GM19395 (cell line): ENCODE results near the gene AKIRIN1.
"Not testable (repeated sequence)": the region's sequence is repeated elsewhere in the genome, so short reads cannot be mapped to it uniquely, and the experiment has no call there.

ENCODE experiments used
- ATAC-seq: cut with Tn5 transposase; IDR thresholded peaks from one replicate; pipeline ENCODE4 v1.9.1; 2021; ENCODE audit warnings: mild to moderate bottlenecking, moderate library complexity; ENCODE audit not compliant: unreplicated experiment

Gene AKIRIN1

GRCh38 chr1:39036678-39037077 lies 45.6 kb downstream of the AKIRIN1 start:
- no peak for ATAC-seq

DNA sequence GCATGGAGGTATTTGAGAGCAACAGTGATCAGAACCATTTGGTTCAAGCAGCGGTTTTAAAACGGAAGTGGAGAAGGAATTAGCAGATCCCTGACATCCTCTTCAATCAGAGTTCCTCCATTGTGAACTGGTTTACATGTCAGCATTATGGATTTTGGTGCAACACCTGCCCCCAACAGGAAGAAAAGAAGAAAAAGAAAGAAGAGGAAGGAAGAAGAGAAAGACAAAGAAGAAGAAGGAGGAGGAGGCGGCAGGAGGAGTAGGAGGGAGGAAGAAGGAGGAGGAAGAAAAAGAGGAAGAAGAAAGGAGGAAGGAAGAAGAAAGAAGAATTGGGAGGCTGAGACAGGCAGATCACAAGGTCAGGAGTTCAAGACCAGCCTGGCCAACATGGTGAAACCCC lies 52.4 kb downstream of the AKIRIN1 start:
- ATAC-seq: no peak

DNA sequence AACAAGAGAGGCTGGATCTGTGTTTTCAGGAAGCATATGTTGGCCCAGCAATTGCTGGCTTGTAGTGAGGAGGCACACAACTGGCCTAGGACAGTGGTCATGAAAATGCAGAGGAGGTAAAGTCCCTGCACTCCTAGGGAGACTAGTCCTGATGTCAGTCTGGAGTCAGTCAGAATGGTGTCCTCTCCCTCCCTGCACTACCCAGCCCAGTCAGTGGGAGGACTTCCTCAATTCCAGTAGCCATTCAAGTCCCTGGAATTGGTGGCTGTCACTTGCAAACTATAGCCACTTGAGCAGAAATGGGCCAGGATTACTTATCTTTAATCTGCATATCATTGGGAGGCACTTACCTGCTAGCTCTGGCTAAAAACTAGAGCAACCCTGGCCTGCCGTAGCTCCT lies 53.7 kb downstream of the AKIRIN1 start:
- ATAC-seq: no peak

DNA sequence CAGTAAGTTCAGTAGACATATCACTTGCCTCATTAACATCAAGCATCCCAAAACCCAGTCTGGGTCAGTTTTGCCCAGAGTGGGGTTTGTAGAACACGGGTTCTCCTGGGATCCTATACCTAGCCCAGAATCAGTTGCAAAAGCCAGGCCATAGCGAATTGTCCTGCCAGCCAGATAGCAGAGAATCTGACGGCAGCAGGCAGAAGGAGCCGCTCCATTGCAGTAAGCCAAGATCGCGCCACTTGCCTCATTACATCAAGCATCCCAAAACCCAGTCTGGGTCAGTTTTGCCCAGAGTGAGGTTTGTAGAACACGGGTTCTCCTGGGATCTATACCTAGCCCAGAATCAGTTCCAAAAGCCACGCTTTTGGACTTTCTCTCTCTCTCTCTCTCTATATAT lies 54.2 kb downstream of the AKIRIN1 start:
- no peak for ATAC-seq

DNA sequence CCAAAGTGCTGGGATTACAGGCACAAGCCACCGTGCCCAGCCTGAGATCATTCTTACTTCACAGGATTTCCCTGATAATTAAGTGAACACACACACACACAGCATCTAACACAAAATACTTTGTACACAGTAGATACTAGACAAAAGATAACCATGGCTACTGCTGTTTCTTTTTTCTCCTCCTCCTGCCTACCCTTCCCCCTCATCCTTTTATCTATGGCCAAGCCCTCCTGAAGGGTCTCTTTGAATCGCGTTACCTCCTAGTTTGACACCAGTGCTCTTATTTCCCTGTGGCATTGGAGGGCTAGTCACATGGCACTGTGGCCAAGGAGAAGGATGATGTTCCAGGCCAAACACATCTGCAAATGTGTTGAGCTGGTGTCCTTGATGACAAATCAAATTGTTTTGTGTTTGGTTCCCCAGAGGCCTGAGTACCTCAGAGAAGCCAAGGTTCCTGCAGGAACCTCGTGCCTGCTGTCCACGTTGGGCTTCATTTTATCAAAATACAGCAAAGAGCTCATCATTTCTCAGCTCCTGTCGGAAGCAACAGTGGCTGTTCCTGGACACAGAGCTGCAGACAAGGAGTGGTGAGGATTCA lies 55.6 kb downstream of the AKIRIN1 start:
- ATAC-seq: no peak

GRCh38 chr1:39047374-39048229 lies 56.5 kb downstream of the AKIRIN1 start:
- no peak for ATAC-seq

DNA sequence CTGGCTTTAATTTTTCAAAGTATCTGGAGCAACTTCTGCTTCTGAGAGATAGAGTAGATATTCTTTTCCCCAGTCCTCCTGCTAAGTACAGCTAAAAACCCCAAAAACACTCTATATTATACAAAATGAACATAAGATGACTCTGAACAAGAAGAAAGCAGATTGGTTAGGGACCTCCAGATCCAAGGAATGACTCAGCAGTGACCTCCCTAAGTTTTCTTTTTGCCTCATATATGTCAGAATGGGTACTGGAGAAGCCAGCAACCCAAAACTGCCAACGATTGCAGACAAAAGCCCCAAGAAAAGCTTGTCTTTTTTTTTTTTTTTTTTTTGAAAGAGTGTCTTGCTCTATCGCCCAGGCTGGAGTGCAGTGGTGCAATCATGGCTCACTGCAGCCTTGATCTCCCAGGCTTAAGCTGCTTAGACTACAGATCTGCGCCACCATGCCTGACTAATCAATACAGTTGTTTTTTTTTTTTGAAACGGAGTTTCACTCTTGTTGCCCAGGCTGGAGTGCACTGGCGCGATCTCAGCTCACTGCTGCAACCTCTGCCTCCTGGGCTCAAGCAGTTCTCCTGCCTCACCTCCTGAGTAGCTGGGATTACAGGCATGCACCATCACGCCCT lies 57.8 kb downstream of the AKIRIN1 start:
- no peak for ATAC-seq

DNA sequence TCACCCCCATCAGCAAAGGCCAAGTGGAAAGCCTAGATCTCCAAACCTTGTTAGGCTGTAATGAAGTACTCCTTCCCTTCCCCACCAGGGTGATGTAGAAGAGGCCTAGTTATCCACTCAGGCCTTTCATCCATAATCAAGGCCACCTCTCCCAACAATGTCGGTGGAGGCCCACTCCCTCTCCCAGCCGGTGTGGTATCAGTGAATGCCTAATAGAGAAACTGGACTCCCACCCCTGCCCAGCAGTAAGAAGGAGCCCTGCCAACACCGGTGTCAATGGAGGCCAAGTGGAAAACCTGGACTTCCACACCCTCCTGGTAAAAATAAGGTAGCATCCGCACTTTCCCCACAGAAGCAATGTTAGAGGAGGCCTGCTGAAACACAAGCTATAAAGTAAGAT lies 58.9 kb downstream of the AKIRIN1 start:
- ATAC-seq: no peak

DNA sequence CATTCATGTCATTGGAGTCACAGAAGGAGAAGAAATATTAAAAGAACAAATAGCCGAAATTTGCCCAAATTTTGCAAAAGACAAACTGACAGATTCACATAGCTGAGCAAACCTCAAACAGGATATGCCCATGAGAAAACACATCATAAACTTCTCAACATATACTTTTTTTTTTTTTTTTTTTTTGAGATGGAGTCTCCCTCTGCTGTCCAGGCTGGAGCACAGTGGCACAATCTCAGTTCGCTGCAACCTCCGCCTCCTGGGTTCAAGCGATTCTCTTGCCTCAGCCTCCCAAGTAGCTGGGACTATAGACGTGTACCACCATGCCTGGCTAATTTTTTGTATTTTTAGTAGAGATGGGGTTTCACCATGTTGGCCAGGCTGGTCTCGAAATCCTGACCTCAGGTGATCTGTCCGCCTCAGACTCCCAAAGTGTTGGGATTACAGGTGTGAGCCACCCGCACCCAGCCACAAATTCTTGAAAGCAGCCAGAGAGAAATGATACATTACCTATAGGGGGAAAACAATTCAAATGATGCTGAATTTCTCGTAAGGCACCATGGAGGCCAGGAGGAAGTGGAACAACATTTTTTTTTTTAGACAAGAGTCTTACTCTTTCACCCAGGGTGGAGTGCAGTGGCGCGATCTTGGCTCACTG lies 60.2 kb downstream of the AKIRIN1 start:
- not testable (repeated sequence) for ATAC-seq

DNA sequence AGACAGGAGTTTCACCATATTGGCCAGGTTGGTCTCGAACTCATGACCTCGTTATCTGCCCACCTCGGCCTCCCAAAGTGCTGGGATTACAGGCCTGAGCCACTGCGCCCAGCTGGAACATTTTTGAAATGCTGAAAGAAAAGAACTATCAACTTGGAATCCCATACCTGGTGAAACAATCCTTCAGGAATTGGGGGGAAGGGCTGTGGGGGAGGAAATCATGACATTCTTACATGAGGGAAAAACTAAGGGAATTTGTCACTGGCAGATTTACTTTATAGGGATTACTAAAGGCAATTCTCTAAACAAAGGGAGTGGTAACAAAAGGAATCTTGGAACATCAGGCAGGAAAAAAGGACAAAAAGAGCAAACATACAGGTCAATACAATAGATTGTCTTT lies 60.9 kb downstream of the AKIRIN1 start:
- no peak for ATAC-seq

GRCh38 chr1:39055213-39055710 lies 64.2 kb downstream of the AKIRIN1 start:
- ATAC-seq: not testable (repeated sequence)
